Karpas-422 (cell line): ENCODE measurements around the gene SGIP1. TPM values are rescaled to one million over a fixed set of nuclear protein-coding genes. Genes with fewer than 3 reads are reported as not detected.

Experiments used
- DNase-seq: peaks from one replicate; pipeline ENCODE4 v3.0.0-alpha.2; 2015
- H2AFZ ChIP-seq: fragments of 200-600 bp; sonication (generic); 2 replicates; pipeline ENCODE4 v1.6.1; 2014; ENCODE audit warnings: antibody characterized with exemption, low read length, mixed read lengths
- H3K27ac ChIP-seq: fragments of 200-600 bp; sonication (generic); 2 replicates; pipeline ENCODE4 v1.5.1; 2014; ENCODE audit warnings: mild to moderate bottlenecking, low read length, moderate library complexity
- H3K27me3 ChIP-seq: fragments of 200-600 bp; sonication (generic); 2 replicates; pipeline ENCODE4 v1.6.1; 2014; ENCODE audit warnings: low read length, mixed read lengths
- H3K36me3 ChIP-seq: fragments of 200-600 bp; sonication (generic); 2 replicates; pipeline ENCODE4 v1.6.1; 2014; ENCODE audit warnings: low read length, mixed read lengths; ENCODE audit not compliant: insufficient read depth
- H3K4me1 ChIP-seq: fragments of 200-600 bp; sonication (generic); 2 replicates; pipeline ENCODE4 v1.6.1; 2014; ENCODE audit warnings: mild to moderate bottlenecking, low read length, mixed read lengths
- H3K4me2 ChIP-seq: fragments of 200-600 bp; sonication (generic); 2 replicates; pipeline ENCODE4 v1.6.1; 2014; ENCODE audit warnings: low read length, low read depth, mild to moderate bottlenecking; ENCODE audit not compliant: poor library complexity, severe bottlenecking
- H3K4me3 ChIP-seq: fragments of 200-600 bp; sonication (generic); 2 replicates; pipeline ENCODE4 v1.5.1; 2014; ENCODE audit warnings: mild to moderate bottlenecking, antibody characterized with exemption, low read length, mixed read lengths
- H3K79me2 ChIP-seq: fragments of 200-600 bp; sonication (generic); 2 replicates; pipeline ENCODE4 v1.6.1; 2014; ENCODE audit warnings: mild to moderate bottlenecking, low read length, mixed read lengths
- H3K9ac ChIP-seq: fragments of 200-600 bp; sonication (generic); 2 replicates; pipeline ENCODE4 v1.6.0; 2014; ENCODE audit warnings: low read length
- H3K9me2 ChIP-seq: fragments of 200-600 bp; sonication (generic), shearing (Covaris generic); replicated peaks from 2 replicates; pipeline ENCODE4 v1.6.0; 2014; ENCODE audit warnings: mild to moderate bottlenecking, low read length, moderate library complexity; ENCODE audit not compliant: insufficient read depth
- H3K9me3 ChIP-seq: fragments of 300-700, 200-600 bp; sonication (generic); 2 replicates; pipeline ENCODE4 v1.6.1; 2014; ENCODE audit warnings: low read length, mixed read lengths
- H4K20me1 ChIP-seq: fragments of 200-600 bp; sonication (generic); 2 replicates; pipeline ENCODE4 v1.6.1; 2014; ENCODE audit warnings: mild to moderate bottlenecking, antibody characterized with exemption, low read length, low read depth; ENCODE audit not compliant: insufficient read depth
- total RNA-seq: library from RNA; depleted of rRNA; stranded (reverse); fragments of >200 nt; shearing (Covaris generic); gene quantifications from 2 replicates; pipeline ENCODE4 v1.2.3, GENCODE V29; 2014; ENCODE audit warnings: low replicate concordance

SGIP1 gene
- total RNA-seq, 1 experiment from 2014 or later: not detected

- H2AFZ ChIP-seq: no peak overlapping the region
- H3K9ac ChIP-seq: no peak overlapping the region
- no peaks in the 10 kb centered on the region for H4K20me1 ChIP-seq
- H3K36me3 ChIP-seq: no peaks in the 10 kb centered on the region
- H3K27ac ChIP-seq: no peak overlapping the region
- no peak overlapping the region for H3K4me2 ChIP-seq
- no peak for DNase-seq
- no peaks in the 10 kb centered on the region for H3K27me3 ChIP-seq
- no peaks in the 10 kb centered on the region for H3K9me3 ChIP-seq
- H3K4me1 ChIP-seq: no peaks in the 10 kb centered on the region
- H3K79me2 ChIP-seq: no peaks in the 10 kb centered on the region
- no peak overlapping the region for H3K4me3 ChIP-seq
- H3K9me2 ChIP-seq: no peaks in the 10 kb centered on the region
These were observed 38.5 kb upstream of the SGIP1 start for GRCh38 chr1:66495495-66495894.

- Histone ChIP-seq H3K4me2 (no peak overlapping the region), H3K4me1 (no peaks in the 10 kb centered on the region), H3K9me3 (no peaks in the 10 kb centered on the region), H3K27me3 (no peaks in the 10 kb centered on the region), H3K27ac (no peak overlapping the region), H3K9ac (no peak overlapping the region), H3K36me3 (no peaks in the 10 kb centered on the region), H4K20me1 (no peaks in the 10 kb centered on the region), H3K79me2 (no peaks in the 10 kb centered on the region), H3K4me3 (no peak overlapping the region), H3K9me2 (no peaks in the 10 kb centered on the region), H2AFZ (no peak overlapping the region)
- no peak for DNase-seq
These were observed 36.0 kb upstream of the SGIP1 start for GRCh38 chr1:66497910-66498309.

- H2AFZ ChIP-seq: no peak overlapping the region
- no peak overlapping the region for H3K9ac ChIP-seq
- H3K27ac ChIP-seq: no peak overlapping the region
- no peaks in the 10 kb centered on the region for H3K79me2 ChIP-seq
- no peaks in the 10 kb centered on the region for H3K4me1 ChIP-seq
- no peak overlapping the region for H3K4me2 ChIP-seq
- DNase-seq: no peak
- no peaks in the 10 kb centered on the region for H3K9me2 ChIP-seq
- no peaks in the 10 kb centered on the region for H3K36me3 ChIP-seq
- H3K4me3 ChIP-seq: no peak overlapping the region
- H4K20me1 ChIP-seq: no peaks in the 10 kb centered on the region
- H3K27me3 ChIP-seq: no peaks in the 10 kb centered on the region
- no peaks in the 10 kb centered on the region for H3K9me3 ChIP-seq
These were observed 33.7 kb upstream of the SGIP1 start for GRCh38 chr1:66500301-66500700.

GRCh38 chr1:66502086-66502485 lies 31.9 kb upstream of the SGIP1 start:
- no peaks in the 10 kb centered on the region for H3K4me1 ChIP-seq
- no peaks in the 10 kb centered on the region for H3K9me2 ChIP-seq
- DNase-seq: no peak
- H2AFZ ChIP-seq: no peak overlapping the region
- H3K4me3 ChIP-seq: no peak overlapping the region
- H3K9ac ChIP-seq: no peak overlapping the region
- no peaks in the 10 kb centered on the region for H3K79me2 ChIP-seq
- no peaks in the 10 kb centered on the region for H4K20me1 ChIP-seq
- no peak overlapping the region for H3K4me2 ChIP-seq
- H3K36me3 ChIP-seq: no peaks in the 10 kb centered on the region
- no peak overlapping the region for H3K27ac ChIP-seq
- H3K9me3 ChIP-seq: no peaks in the 10 kb centered on the region
- H3K27me3 ChIP-seq: no peaks in the 10 kb centered on the region

GRCh38 chr1:66503841-66504470 lies 30.0 kb upstream of the SGIP1 start:
- Histone ChIP-seq H3K9ac (no peak overlapping the region), H3K36me3 (no peaks in the 10 kb centered on the region), H3K4me3 (no peak overlapping the region), H3K9me2 (no peaks in the 10 kb centered on the region), H3K27ac (no peak overlapping the region), H3K27me3 (no peaks in the 10 kb centered on the region), H3K4me2 (no peak overlapping the region), H4K20me1 (no peaks in the 10 kb centered on the region), H3K4me1 (no peaks in the 10 kb centered on the region), H2AFZ (no peak overlapping the region), H3K79me2 (no peaks in the 10 kb centered on the region), H3K9me3 (no peaks in the 10 kb centered on the region)
- peak; percentile 82 for DNase-seq

- Histone ChIP-seq H4K20me1 (no peaks in the 10 kb centered on the region), H3K27ac (no peak overlapping the region), H3K9me3 (no peaks in the 10 kb centered on the region), H3K36me3 (no peaks in the 10 kb centered on the region), H2AFZ (no peak overlapping the region), H3K9me2 (no peaks in the 10 kb centered on the region), H3K4me1 (no peaks in the 10 kb centered on the region), H3K4me2 (no peak overlapping the region), H3K79me2 (no peaks in the 10 kb centered on the region), H3K4me3 (no peak overlapping the region), H3K27me3 (no peaks in the 10 kb centered on the region), H3K9ac (no peak overlapping the region)
- DNase-seq: no peak
These were observed 28.1 kb upstream of the SGIP1 start for GRCh38 chr1:66505671-66506392.

GRCh38 chr1:66506393-66506687 lies 27.6 kb upstream of the SGIP1 start:
- DNase-seq: no peak
- no peaks in the 10 kb centered on the region for H3K36me3 ChIP-seq
- no peak overlapping the region for H3K27ac ChIP-seq
- H3K9me2 ChIP-seq: no peaks in the 10 kb centered on the region
- no peak overlapping the region for H3K4me2 ChIP-seq
- H3K4me3 ChIP-seq: no peak overlapping the region
- no peaks in the 10 kb centered on the region for H4K20me1 ChIP-seq
- H3K9ac ChIP-seq: no peak overlapping the region
- no peaks in the 10 kb centered on the region for H3K4me1 ChIP-seq
- H2AFZ ChIP-seq: no peak overlapping the region
- H3K27me3 ChIP-seq: no peaks in the 10 kb centered on the region
- H3K9me3 ChIP-seq: no peaks in the 10 kb centered on the region
- H3K79me2 ChIP-seq: no peaks in the 10 kb centered on the region

- no peak for DNase-seq
- Histone ChIP-seq H3K9me3 (no peaks in the 10 kb centered on the region), H3K4me1 (no peaks in the 10 kb centered on the region), H3K9me2 (no peaks in the 10 kb centered on the region), H4K20me1 (no peaks in the 10 kb centered on the region), H2AFZ (no peak overlapping the region), H3K36me3 (no peaks in the 10 kb centered on the region), H3K27ac (no peak overlapping the region), H3K9ac (no peak overlapping the region), H3K27me3 (no peaks in the 10 kb centered on the region), H3K4me2 (no peak overlapping the region), H3K79me2 (no peaks in the 10 kb centered on the region), H3K4me3 (no peak overlapping the region)
These were observed 27.0 kb upstream of the SGIP1 start for GRCh38 chr1:66506991-66507390.
